ENCODE measurements around the gene DLGAP1.
"Not testable (repeated sequence)": the region's sequence is repeated elsewhere in the genome, so short reads cannot be mapped to it uniquely, and the experiment has no call there.

DLGAP1 gene

GRCh38 chr18:3653851-3654441, 801.2 kb downstream of the DLGAP1 start:
- Histone ChIP-seq H3K4me1 (ENCODE audit: control insufficient read depth, insufficient read depth, low read length, unreplicated experiment) (peaks cover 44% of the 10 kb centered on the region), H3K4me3 (ENCODE audit: low read depth, low read length) (no peak overlapping the region), H3K27me3 (ENCODE audit: insufficient read depth, low read length) (no peaks in the 10 kb centered on the region), H3K79me2 (ENCODE audit: control insufficient read depth, insufficient read depth, low read length, unreplicated experiment) (no peaks in the 10 kb centered on the region), H3K27ac (ENCODE audit: low read depth, low read length) (peak overlapping the region; percentile 96), H2AFZ (ENCODE audit: low read length, unreplicated experiment) (no peak overlapping the region), H3K36me3 (ENCODE audit: insufficient read depth, low read length) (no peaks in the 10 kb centered on the region)

GRCh38 chr18:3653263-3653850, 801.8 kb downstream of the DLGAP1 start:
- Histone ChIP-seq H2AFZ (ENCODE audit: low read length, unreplicated experiment) (no peak overlapping the region), H3K36me3 (ENCODE audit: insufficient read depth, low read length) (no peaks in the 10 kb centered on the region), H3K79me2 (ENCODE audit: control insufficient read depth, insufficient read depth, low read length, unreplicated experiment) (no peaks in the 10 kb centered on the region), H3K27ac (ENCODE audit: low read depth, low read length) (peak overlapping the region; percentile 96), H3K27me3 (ENCODE audit: insufficient read depth, low read length) (no peaks in the 10 kb centered on the region), H3K4me3 (ENCODE audit: low read depth, low read length) (peak overlapping the region; percentile 46), H3K4me1 (ENCODE audit: control insufficient read depth, insufficient read depth, low read length, unreplicated experiment) (peaks cover 50% of the 10 kb centered on the region)

- Histone ChIP-seq H2AFZ (ENCODE audit: low read length, unreplicated experiment) (peak overlapping the region; percentile 33), H3K79me2 (ENCODE audit: control insufficient read depth, insufficient read depth, low read length, unreplicated experiment) (no peaks in the 10 kb centered on the region), H3K4me3 (ENCODE audit: low read depth, low read length) (peak overlapping the region; percentile 46), H3K27me3 (ENCODE audit: insufficient read depth, low read length) (no peaks in the 10 kb centered on the region), H3K36me3 (ENCODE audit: insufficient read depth, low read length) (no peaks in the 10 kb centered on the region), H3K4me1 (ENCODE audit: control insufficient read depth, insufficient read depth, low read length, unreplicated experiment) (peaks cover 50% of the 10 kb centered on the region), H3K27ac (ENCODE audit: low read depth, low read length) (peak overlapping the region; percentile 96)
Observed at GRCh38 chr18:3652380-3653262, 802.5 kb downstream of the DLGAP1 start.

GRCh38 chr18:3651266-3651665, 803.8 kb downstream of the DLGAP1 start:
- Histone ChIP-seq H3K4me1 (ENCODE audit: control insufficient read depth, insufficient read depth, low read length, unreplicated experiment) (peaks cover 50% of the 10 kb centered on the region), H3K27me3 (ENCODE audit: insufficient read depth, low read length) (no peaks in the 10 kb centered on the region), H3K79me2 (ENCODE audit: control insufficient read depth, insufficient read depth, low read length, unreplicated experiment) (no peaks in the 10 kb centered on the region), H3K36me3 (ENCODE audit: insufficient read depth, low read length) (no peaks in the 10 kb centered on the region), H2AFZ (ENCODE audit: low read length, unreplicated experiment) (no peak overlapping the region), H3K4me3 (ENCODE audit: low read depth, low read length) (no peak overlapping the region), H3K27ac (ENCODE audit: low read depth, low read length) (peak overlapping the region; percentile 94)

DNA sequence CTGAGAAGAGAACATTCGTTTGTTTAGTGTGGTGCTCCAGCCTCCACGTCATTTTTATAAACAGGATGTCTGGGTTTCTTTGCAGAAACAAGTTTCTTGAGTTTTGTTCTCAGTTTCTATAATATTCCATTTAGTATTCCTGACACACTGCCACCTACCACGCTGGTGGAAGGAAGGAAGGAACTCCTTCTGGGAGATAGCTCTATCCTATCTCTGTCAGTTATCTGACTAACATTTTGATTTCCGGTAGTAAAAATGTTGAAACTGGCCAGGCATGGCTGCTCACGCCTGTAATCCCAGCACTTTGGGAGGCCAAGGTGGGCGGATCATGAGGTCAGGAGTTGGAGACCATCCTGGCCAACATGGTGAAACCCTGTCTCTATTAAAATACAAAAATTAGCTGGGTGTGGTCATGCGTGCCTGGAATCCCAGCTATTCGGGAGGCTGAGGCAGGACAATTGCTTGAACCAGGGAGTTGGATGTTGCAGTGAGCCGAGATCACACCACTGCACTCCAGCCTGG, 804.5 kb downstream of the DLGAP1 start:
- H3K36me3 ChIP-seq (ENCODE audit: insufficient read depth, low read length); H3K79me2 ChIP-seq (ENCODE audit: control insufficient read depth, insufficient read depth, low read length, unreplicated experiment); H3K27me3 ChIP-seq (ENCODE audit: insufficient read depth, low read length); H2AFZ ChIP-seq (ENCODE audit: low read length, unreplicated experiment): not testable (repeated sequence)
- Histone ChIP-seq H3K27ac (ENCODE audit: low read depth, low read length) (peak overlapping the region; percentile 94), H3K4me3 (ENCODE audit: low read depth, low read length) (peak overlapping the region; percentile 9; the same call in 1 of the 2 replicates), H3K4me1 (ENCODE audit: control insufficient read depth, insufficient read depth, low read length, unreplicated experiment) (peaks cover 50% of the 10 kb centered on the region)

DNA sequence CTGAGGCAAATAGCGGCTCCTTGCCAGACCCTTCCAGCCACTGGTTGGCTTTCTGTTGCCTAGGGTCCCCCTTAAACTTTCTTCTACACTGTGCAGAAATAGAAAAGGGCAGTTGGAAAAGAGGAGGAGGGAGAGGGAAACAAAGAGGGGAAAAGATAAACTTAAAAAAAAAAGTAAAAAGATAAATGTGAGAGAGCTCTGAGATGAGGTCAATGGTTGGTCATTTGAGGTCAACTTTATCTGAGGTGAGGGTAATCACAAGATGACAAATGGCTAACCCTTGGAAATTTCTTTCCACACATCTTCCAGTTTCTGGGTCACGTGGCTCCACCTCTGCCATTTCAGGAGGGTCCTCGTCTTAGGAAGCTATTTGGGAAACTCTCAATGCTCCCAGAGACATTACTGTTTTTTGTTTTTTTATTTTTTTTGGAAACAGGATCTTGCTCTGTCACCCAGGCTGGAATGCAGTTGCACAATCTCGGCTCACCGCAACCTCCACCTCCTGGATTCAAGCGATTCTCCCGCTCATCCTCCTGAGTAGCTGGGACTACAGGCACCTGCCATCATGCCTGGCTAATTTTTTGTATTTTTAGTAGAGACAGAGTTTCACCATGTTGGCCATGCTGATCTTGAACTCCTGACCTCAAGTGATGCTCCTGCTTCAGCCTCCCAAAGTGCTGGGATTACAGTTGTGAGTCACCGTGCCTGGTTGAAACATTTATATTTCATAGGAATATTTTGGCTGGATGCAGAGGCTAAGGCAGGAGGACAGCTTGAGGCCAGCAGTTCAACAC, 805.3 kb downstream of the DLGAP1 start:
- Histone ChIP-seq H3K27ac (ENCODE audit: low read depth, low read length) (peak overlapping the region; percentile 94), H3K4me3 (ENCODE audit: low read depth, low read length) (peak overlapping the region; percentile 9; the same call in 1 of the 2 replicates), H3K79me2 (ENCODE audit: control insufficient read depth, insufficient read depth, low read length, unreplicated experiment) (no peaks in the 10 kb centered on the region), H3K36me3 (ENCODE audit: insufficient read depth, low read length) (no peaks in the 10 kb centered on the region), H2AFZ (ENCODE audit: low read length, unreplicated experiment) (no peak overlapping the region), H3K4me1 (ENCODE audit: control insufficient read depth, insufficient read depth, low read length, unreplicated experiment) (peaks cover 50% of the 10 kb centered on the region), H3K27me3 (ENCODE audit: insufficient read depth, low read length) (no peaks in the 10 kb centered on the region)

DNA sequence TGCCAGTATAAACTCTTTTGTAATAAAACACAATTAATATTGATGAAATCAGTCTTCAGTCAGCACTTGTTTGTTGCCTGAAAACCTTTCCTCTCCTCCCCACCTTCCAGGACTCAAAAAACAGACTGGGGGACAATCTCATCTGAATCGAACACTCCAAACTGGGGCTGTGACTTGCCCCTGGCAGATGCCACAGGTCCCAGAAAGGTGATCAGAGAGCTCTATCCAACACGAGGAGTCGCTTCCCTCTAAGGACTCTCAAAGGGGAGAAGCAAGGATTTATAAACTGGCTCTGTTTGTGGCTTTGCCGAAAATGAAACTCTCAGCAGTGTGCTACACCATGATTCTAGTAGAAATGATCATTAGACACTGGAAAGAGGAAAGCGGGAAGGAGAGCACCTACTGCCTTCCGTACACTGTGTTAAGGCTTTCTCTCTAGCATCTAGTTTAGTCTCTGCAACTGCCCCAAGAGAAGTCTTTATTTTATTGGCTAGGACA, 805.9 kb downstream of the DLGAP1 start:
- Histone ChIP-seq H3K36me3 (ENCODE audit: insufficient read depth, low read length) (no peaks in the 10 kb centered on the region), H2AFZ (ENCODE audit: low read length, unreplicated experiment) (peak overlapping the region; percentile 51), H3K4me1 (ENCODE audit: control insufficient read depth, insufficient read depth, low read length, unreplicated experiment) (peaks cover 49% of the 10 kb centered on the region), H3K4me3 (ENCODE audit: low read depth, low read length) (no peak overlapping the region), H3K27ac (ENCODE audit: low read depth, low read length) (peak overlapping the region; percentile 94), H3K27me3 (ENCODE audit: insufficient read depth, low read length) (no peaks in the 10 kb centered on the region), H3K79me2 (ENCODE audit: control insufficient read depth, insufficient read depth, low read length, unreplicated experiment) (no peaks in the 10 kb centered on the region)

DNA sequence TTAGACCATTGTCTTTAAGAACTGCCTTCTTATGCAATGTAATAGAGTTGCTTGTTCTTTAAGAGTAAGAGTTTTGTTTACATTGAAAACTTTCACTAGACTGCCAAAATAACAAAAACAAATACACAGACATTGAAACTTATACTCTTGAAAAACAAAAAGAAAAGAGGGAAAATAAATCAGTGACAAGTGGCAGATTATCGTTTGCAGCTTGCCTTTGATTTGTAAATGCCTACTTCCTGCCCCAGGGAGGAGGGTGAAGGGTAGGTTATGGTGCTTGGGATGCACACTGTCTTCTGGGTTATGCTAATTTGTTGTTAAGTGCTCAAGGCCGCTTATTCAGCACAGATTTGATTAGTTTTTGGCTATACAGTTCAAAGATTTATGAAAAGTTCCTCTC, 806.5 kb downstream of the DLGAP1 start:
- Histone ChIP-seq H3K27ac (ENCODE audit: low read depth, low read length) (peak overlapping the region; percentile 94), H3K79me2 (ENCODE audit: control insufficient read depth, insufficient read depth, low read length, unreplicated experiment) (no peaks in the 10 kb centered on the region), H3K4me1 (ENCODE audit: control insufficient read depth, insufficient read depth, low read length, unreplicated experiment) (peaks cover 43% of the 10 kb centered on the region), H3K27me3 (ENCODE audit: insufficient read depth, low read length) (no peaks in the 10 kb centered on the region), H3K4me3 (ENCODE audit: low read depth, low read length) (no peak overlapping the region), H3K36me3 (ENCODE audit: insufficient read depth, low read length) (no peaks in the 10 kb centered on the region), H2AFZ (ENCODE audit: low read length, unreplicated experiment) (no peak overlapping the region)

- no peaks in the 10 kb centered on the region for H3K36me3 ChIP-seq (ENCODE audit: insufficient read depth, low read length)
- no peaks in the 10 kb centered on the region for H3K79me2 ChIP-seq (ENCODE audit: control insufficient read depth, insufficient read depth, low read length, unreplicated experiment)
- H3K4me3 ChIP-seq (ENCODE audit: low read depth, low read length) = no peak overlapping the region
- no peak overlapping the region for H3K27ac ChIP-seq (ENCODE audit: low read depth, low read length)
- H3K27me3 ChIP-seq (ENCODE audit: insufficient read depth, low read length) = no peaks in the 10 kb centered on the region
- no peak overlapping the region for H2AFZ ChIP-seq (ENCODE audit: low read length, unreplicated experiment)
- peaks cover 39% of the 10 kb centered on the region for H3K4me1 ChIP-seq (ENCODE audit: control insufficient read depth, insufficient read depth, low read length, unreplicated experiment)
Observed at GRCh38 chr18:3648200-3648599, 806.9 kb downstream of the DLGAP1 start.

- Histone ChIP-seq H3K4me1 (ENCODE audit: control insufficient read depth, insufficient read depth, low read length, unreplicated experiment) (peaks cover 34% of the 10 kb centered on the region), H2AFZ (ENCODE audit: low read length, unreplicated experiment) (no peak overlapping the region), H3K27ac (ENCODE audit: low read depth, low read length) (no peak overlapping the region), H3K36me3 (ENCODE audit: insufficient read depth, low read length) (no peaks in the 10 kb centered on the region), H3K4me3 (ENCODE audit: low read depth, low read length) (no peak overlapping the region), H3K27me3 (ENCODE audit: insufficient read depth, low read length) (no peaks in the 10 kb centered on the region), H3K79me2 (ENCODE audit: control insufficient read depth, insufficient read depth, low read length, unreplicated experiment) (no peaks in the 10 kb centered on the region)
Observed at GRCh38 chr18:3647636-3648035, 807.5 kb downstream of the DLGAP1 start.
